HG03139 (cell line): ENCODE data around the gene LSM2.
"Not testable (repeated sequence)": the region's sequence is repeated elsewhere in the genome, so short reads cannot be mapped to it uniquely, and the experiment has no call there.

ENCODE experiments used
- ATAC-seq: cut with Tn5 transposase; IDR thresholded peaks from one replicate; pipeline ENCODE4 v1.9.1; 2021; ENCODE audit not compliant: unreplicated experiment

Gene LSM2

DNA sequence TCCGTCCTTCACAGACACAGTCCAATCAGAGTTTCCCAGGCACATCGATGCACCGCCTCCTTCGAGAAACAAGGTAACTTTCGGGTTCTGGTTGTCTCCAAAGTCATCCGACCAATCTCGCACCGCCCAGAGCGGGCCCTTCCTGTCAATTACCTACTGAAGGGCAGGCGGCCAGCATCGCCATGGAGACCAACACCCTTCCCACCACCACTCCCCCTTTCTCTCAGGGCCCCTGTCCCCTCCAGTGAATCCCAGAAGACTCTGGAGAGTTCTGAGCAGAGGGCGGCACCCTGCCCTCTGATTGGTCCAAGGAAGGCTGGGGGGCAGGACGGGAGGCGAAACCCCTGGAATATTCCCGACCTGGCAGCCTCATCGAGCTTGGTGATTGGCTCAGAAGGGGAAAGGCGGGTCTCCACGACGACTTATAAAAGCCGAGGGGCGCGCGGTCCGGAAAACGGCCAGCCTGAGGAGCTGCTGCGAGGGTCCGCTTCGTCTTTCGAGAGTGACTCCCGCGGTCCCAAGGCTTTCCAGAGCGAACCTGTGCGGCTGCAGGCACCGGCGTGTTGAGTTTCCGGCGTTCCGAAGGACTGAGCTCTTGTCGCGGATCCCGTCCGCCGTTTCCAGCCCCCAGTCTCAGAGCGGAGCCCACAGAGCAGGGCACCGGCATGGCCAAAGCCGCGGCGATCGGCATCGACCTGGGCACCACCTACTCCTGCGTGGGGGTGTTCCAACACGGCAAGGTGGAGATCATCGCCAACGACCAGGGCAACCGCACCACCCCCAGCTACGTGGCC is 20.7 kb upstream of the LSM2 start, which contains the start of gene HSPA1B:
Gene HSPA1B (plus strand): TSS at position 453 of the 794 bp plus-strand sequence. CDS start 213 bp downstream, at position 666.
- peak; percentile 52 for ATAC-seq

DNA sequence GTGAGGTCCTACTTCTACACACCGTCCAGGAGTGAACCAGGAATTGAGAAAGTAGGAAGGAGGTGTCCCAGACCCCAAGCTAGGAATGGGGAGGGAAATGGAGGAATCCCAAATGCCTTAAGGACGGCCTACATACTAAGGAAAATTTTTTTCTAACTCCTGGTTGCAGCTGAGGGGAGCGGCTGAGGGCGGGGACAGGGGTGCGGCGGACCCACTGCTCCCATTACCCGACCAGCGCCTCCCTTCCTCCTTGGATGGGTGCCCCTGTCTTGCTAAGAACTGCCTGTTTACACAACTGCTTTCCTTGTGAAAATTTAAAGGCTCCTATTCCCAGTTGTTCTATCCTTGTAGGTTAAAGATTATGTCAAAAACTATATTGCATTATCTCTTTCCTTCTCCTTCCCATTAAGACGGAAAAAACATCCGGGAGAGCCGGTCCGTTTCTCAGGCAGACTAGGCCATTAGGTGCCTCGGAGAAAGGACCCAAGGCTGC is 20.1 kb upstream of the LSM2 start:
- ATAC-seq, result no peak

- ATAC-seq, result no peak
These were observed 18.8 kb upstream of the LSM2 start for GRCh38 chr6:31825553-31825952.

- not testable (repeated sequence) for ATAC-seq
These were observed 16.9 kb upstream of the LSM2 start for GRCh38 chr6:31823592-31824196.

DNA sequence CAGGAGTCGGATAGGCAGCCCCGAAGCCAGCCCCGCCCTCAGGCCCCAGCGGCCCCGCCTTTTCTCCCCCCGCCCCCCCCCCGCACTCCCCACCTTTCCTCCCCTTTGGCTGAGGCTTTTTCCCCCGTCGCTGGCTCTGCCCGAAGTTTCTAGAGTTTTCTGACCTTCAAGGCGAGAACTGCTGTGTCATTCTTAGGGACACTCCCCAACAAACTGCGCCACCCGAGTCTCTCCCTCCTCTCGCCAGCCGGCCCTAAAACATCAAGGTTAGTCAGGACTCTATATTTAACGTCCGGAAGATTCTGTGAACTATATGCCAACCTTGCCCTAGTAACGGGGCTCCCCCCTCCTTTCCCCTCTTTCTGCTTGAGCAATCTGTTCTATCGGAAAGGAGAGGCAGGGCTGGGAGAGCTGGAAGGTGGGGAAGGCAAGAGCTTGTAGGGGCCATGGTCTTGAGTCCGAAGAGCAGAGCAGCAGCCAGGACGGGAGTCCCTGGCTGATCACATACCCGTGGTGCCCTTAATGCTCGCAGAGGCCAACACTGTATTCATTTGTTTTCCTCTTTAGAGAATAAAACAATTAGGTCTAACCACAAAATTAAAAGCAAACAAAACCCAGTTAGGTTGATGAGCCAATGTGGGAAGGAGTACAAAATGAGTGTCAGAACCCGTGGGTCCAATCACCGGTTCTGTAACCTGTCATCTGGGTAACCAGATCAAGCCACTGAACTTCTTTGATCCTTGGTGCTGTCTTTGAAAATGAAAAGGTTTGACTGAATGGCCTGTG is 15.5 kb upstream of the LSM2 start:
- no peak for ATAC-seq

GRCh38 chr6:31821301-31822035 is 14.7 kb upstream of the LSM2 start:
- no peak for ATAC-seq

- not testable (repeated sequence) for ATAC-seq
These were observed 13.6 kb upstream of the LSM2 start for GRCh38 chr6:31820399-31820798.

- ATAC-seq, result no peak
These were observed 13.1 kb upstream of the LSM2 start for GRCh38 chr6:31819871-31820299.

DNA sequence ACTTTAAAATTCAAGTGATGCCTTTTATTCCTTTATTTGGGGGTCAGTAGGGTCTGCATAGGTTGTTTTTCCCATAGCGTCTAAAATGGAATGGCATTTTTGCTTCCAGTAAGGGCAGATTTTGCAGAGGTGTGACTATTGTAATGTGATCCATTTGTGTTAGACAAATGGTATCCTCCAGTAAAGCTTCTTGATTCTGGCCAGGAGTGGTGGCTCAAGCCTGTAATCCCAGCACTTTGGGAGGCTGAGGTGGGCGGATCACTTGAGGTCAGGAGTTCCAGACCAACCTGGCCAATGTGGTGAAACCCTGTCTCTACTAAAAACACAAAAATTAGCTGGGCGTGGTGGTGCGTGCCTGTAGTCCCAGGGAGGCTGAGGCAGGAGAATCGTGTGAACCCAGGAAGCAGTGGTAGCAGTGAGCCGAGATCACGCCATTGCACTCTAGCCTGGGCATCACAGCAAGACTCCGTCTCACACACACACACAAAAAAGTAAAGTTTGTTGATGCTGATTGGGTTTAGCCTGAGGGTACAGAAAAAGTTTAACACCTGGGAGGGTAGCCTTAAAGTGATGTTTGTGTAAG is 11.3 kb upstream of the LSM2 start:
- not testable (repeated sequence) for ATAC-seq

- not testable (repeated sequence) for ATAC-seq
These were observed 10.6 kb upstream of the LSM2 start for GRCh38 chr6:31817133-31817928.

GRCh38 chr6:31815025-31815838 is 8.5 kb upstream of the LSM2 start, which contains the start of the genes HSPA1A and HSPA1L:
Gene HSPA1A, plus strand, starts transcription at chr6:31815543. Its CDS starts 214 bp downstream, at chr6:31815757.
Gene HSPA1L, minus strand, starts transcription at chr6:31815283. Its CDS starts 3,311 bp downstream, at chr6:31811972.
- ATAC-seq, result no peak

DNA sequence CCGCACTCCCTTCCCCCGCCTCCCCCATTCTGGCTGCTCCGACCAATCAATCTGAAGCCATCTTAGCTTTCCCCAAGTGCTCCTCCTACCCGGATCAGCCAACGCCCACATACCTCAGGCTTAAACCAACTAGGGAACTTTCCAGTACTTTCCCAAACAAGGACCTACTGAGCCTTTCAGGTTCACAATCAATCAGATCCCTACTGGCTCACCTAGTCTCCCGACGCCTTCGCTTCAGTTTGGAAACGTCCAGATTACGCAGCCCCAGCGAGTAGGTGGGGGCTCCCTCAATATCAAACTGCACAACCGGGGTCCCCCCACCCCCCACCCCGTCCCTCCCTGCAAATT is 7.9 kb upstream of the LSM2 start:
- no peak for ATAC-seq

DNA sequence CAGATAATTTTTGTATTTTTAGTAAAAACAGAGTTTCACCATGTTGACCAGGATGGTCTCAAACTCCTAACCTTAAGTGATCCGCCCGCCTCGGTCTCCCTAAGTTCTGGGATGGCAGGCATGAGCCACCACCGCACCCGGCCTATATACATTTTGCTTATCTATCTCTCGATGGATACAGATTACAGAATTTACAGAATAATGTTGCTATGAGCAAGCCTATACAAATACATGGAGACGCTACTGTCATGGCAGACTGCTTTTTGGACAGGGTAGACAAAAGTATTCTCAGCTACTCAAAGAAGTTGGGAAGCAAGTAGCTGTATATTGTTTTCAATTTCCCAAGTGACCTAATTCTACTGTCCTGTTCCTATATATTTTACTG is 6.7 kb upstream of the LSM2 start:
- ATAC-seq, result no peak

DNA sequence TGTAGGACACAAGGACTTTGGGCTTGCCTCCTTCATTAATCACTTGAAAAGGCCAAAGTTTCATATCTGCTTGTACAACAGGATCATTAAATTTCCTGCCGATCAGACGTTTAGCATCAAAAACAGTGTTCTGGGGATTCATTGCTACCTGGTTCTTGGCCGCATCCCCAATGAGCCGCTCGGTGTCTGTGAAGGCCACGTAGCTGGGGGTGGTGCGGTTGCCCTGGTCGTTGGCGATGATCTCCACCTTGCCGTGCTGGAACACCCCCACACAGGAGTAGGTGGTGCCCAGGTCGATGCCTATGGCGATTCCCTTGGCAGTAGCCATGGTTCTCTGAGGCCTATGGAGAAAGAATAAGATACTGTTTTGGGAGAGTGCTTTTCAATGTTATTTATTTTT is 4.9 kb upstream of the LSM2 start:
- ATAC-seq, result no peak

DNA sequence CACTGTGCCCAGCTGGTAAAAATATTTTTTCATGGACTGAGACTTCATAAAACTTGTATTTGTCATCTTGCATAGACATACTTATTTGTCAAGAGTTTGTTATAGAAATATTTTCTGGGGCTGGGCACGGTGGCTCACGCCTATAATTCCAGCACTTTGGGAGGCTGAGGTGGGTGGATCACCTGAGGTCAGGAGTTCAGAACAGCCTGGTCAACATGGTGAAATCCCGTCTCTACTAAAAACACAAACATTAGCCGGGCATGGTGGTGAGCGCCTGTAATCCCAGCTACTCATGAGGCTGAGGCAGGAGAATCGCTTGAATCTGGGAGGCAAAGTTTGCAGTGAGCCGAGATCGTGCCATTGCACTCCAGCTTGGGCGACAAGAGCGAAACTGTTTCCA is 1.8 kb upstream of the LSM2 start:
- not testable (repeated sequence) for ATAC-seq

GRCh38 chr6:31805939-31806469 is 762 bp downstream of the LSM2 start:
- no peak for ATAC-seq

DNA sequence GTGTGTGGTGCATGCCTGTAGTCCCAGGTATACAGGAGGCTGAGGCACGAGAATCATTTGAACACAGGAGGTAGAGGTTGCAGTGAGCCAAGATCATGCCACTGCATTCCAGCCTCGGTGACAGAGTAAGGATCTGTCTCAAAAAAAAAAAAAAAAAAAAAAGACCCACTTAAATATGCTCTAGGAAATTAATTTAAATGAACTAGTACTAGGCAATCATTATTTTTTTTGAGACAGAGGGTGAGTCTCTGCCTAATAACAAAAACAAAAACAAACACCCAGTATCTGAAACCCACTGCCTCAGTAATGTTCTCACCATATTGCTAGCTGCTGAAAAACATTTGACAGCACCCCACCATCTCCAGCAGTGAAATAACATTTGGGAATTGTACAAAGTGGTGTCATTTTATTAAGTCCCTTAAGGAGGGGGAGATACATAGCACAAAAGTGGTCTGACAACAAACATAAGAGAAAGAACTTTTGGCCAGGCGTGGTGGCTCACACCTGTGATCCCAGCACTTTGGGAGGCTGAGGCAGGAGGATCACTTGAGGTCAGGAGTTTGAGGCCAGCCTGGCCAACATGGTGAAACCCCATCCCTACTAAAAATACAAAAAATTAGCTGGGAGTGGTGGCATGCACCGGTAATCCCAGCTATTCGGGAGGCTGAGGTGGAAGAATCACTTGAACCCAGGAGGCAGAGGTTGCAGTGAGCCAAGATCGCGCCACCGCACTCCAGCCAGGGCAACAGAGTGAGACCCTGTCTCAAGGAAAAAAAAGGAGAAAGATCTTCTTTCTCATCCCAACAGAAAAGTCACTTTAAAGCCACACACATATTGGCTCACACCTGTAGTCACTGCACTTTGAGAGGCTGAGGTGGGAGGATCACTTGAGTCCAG is 5.5 kb downstream of the LSM2 start:
- not testable (repeated sequence) for ATAC-seq
